Osteoblast (primary cell): ENCODE results near the gene TRIM71. TPM values are rescaled to one million over a fixed set of nuclear protein-coding genes. Genes with fewer than 3 reads are reported as not detected.

ENCODE experiments used
- DNase-seq: peaks from one replicate; pipeline ENCODE4 v3.0.0; 2011; ENCODE audit warnings: low spot score, mixed read lengths; ENCODE audit not compliant: insufficient read length; ENCODE audit errors: missing footprints
- H2AFZ ChIP-seq: 2 replicates; pipeline ENCODE4 v1.6.0; 2011; ENCODE audit warnings: mild to moderate bottlenecking, low read length
- H3K27ac ChIP-seq: 2 replicates; pipeline ENCODE4 v1.5.1; 2011; ENCODE audit warnings: mild to moderate bottlenecking, low read depth, low read length, moderate library complexity
- H3K27me3 ChIP-seq: 2 replicates; pipeline ENCODE4 v1.6.0; 2012; ENCODE audit warnings: mild to moderate bottlenecking, control low read depth, inconsistent platforms, low read length, moderate library complexity; ENCODE audit not compliant: insufficient read depth
- H3K36me3 ChIP-seq: 2 replicates; pipeline ENCODE4 v1.5.1; 2011; ENCODE audit warnings: mild to moderate bottlenecking, low read length, control low read depth, moderate library complexity; ENCODE audit not compliant: insufficient read depth
- H3K4me1 ChIP-seq: 2 replicates; pipeline ENCODE4 v1.5.1; 2011; ENCODE audit warnings: mild to moderate bottlenecking, low read length, control low read depth, moderate library complexity; ENCODE audit not compliant: insufficient read depth
- H3K4me2 ChIP-seq: 2 replicates; pipeline ENCODE4 v1.6.0; 2011; ENCODE audit warnings: mild to moderate bottlenecking, low read length; ENCODE audit not compliant: insufficient read depth
- H3K4me3 ChIP-seq: fragments of 200-600 bp; sonication (generic); 3 replicates; pipeline ENCODE4 v1.5.1; 2012; ENCODE audit warnings: mild to moderate bottlenecking, low read length, inconsistent platforms; ENCODE audit not compliant: insufficient read depth
- H3K79me2 ChIP-seq: 2 replicates; pipeline ENCODE4 v1.6.0; 2012; ENCODE audit warnings: mild to moderate bottlenecking, low read length, control low read depth, inconsistent platforms; ENCODE audit not compliant: insufficient read depth
- H3K9me3 ChIP-seq: 2 replicates; pipeline ENCODE4 v1.5.1; 2011; ENCODE audit warnings: low read depth, low read length, control low read depth
- H4K20me1 ChIP-seq: 2 replicates; pipeline ENCODE4 v1.6.0; 2012; ENCODE audit warnings: mild to moderate bottlenecking, low read length, control low read depth; ENCODE audit not compliant: insufficient read depth
- CTCF ChIP-seq: IDR thresholded peaks from 2 replicates; pipeline ENCODE4 v1.5.1; 2011; ENCODE audit warnings: mild to moderate bottlenecking, low read depth, low read length, moderate library complexity; ENCODE audit errors: extremely low read depth
- total RNA-seq: library from RNA; depleted of rRNA; stranded (reverse); fragments of >200 nt; gene quantifications from 2 replicates; pipeline ENCODE4 v1.2.3, GENCODE V29; 2012

The TRIM71 gene
- total RNA-seq, 1 donor = not detected

- H3K36me3 ChIP-seq = no peaks in the 10 kb centered on the region
Observed at GRCh38 chr3:32946973-32947788, 129.4 kb downstream of the TRIM71 start.

More at GRCh38 chr3:32946973-32947788, 129.4 kb downstream of the TRIM71 start:
- Histone ChIP-seq H3K4me1 (no peaks in the 10 kb centered on the region), H3K4me3 (no peak overlapping the region), H4K20me1 (no peaks in the 10 kb centered on the region), H3K27ac (no peak overlapping the region), H3K27me3 (peaks cover 3% of the 10 kb centered on the region), H2AFZ (no peak overlapping the region), H3K9me3 (no peaks in the 10 kb centered on the region), H3K4me2 (no peak overlapping the region), H3K79me2 (no peaks in the 10 kb centered on the region)
- TF ChIP-seq CTCF = no peak
- DNase-seq = no peak

Other genes with a start within 250 kb of the TRIM71 start
- gene DYNC1LI1, start 247.1 kb upstream of the TRIM71 start, total RNA-seq = 34.4 and 38.0 TPM in 2 replicates
- gene CNOT10, start 132.8 kb upstream of the TRIM71 start, total RNA-seq = 34.5 and 36.9 TPM in 2 replicates
- gene CCR4, start 133.6 kb downstream of the TRIM71 start, total RNA-seq = not detected in 2 replicates